A549 (cell line): ENCODE results near the gene SAMD15.

ENCODE experiments used
- BHLHE40 ChIP-seq: IDR thresholded peaks from 2 replicates; pipeline ENCODE4 v1.6.1; 2012; ENCODE audit warnings: low read depth, low read length, inconsistent platforms
- POLR2A ChIP-seq: IDR thresholded peaks from 2 replicates; pipeline ENCODE4 v1.6.1; 2012; ENCODE audit warnings: mild to moderate bottlenecking, low read length
- RCOR1 ChIP-seq: fragments of 150-350 bp; IDR thresholded peaks from 2 replicates; pipeline ENCODE4 v1.6.1; 2014; ENCODE audit warnings: antibody characterized with exemption, low read length, low read depth
- TF ChIP-seq, protein P1 (sequence below): fragments of >200 bp; sonication (Bioruptor Twin); formaldehyde crosslinking; IDR thresholded peaks from 3 replicates; pipeline ENCODE4 v1.5.1; 2016
- TF ChIP-seq, protein P2 (sequence below): fragments of >200 bp; sonication (Bioruptor Twin); formaldehyde crosslinking; IDR thresholded peaks from 3 replicates; pipeline ENCODE4 v1.6.1; 2016

DNA sequence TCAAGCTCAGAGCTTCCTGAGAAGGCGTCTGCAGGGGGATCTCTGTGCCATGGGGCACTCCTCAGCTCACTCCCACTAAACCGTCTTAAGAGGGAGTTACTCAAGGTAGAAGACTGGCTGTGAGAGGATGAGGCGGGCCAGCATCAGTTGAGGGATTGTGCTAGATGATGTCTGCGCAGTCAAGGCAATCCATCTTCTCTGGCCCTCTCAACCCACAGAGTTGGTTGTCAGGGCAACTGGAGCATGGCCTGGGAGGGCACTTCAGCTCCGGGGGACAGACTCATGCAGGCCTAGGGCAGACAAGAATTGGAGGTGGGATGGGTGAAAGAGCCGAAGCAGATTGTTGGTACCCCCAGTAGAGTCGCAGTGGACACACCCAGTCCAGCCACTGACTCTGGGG lies 47.3 kb upstream of the SAMD15 start:
- TF ChIP-seq POLR2A (no peak), BHLHE40 (no peak), RCOR1 (no peak)
- TF ChIP-seq, protein P1, sequence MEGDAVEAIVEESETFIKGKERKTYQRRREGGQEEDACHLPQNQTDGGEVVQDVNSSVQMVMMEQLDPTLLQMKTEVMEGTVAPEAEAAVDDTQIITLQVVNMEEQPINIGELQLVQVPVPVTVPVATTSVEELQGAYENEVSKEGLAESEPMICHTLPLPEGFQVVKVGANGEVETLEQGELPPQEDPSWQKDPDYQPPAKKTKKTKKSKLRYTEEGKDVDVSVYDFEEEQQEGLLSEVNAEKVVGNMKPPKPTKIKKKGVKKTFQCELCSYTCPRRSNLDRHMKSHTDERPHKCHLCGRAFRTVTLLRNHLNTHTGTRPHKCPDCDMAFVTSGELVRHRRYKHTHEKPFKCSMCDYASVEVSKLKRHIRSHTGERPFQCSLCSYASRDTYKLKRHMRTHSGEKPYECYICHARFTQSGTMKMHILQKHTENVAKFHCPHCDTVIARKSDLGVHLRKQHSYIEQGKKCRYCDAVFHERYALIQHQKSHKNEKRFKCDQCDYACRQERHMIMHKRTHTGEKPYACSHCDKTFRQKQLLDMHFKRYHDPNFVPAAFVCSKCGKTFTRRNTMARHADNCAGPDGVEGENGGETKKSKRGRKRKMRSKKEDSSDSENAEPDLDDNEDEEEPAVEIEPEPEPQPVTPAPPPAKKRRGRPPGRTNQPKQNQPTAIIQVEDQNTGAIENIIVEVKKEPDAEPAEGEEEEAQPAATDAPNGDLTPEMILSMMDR = no peak
- TF ChIP-seq, protein P2, sequence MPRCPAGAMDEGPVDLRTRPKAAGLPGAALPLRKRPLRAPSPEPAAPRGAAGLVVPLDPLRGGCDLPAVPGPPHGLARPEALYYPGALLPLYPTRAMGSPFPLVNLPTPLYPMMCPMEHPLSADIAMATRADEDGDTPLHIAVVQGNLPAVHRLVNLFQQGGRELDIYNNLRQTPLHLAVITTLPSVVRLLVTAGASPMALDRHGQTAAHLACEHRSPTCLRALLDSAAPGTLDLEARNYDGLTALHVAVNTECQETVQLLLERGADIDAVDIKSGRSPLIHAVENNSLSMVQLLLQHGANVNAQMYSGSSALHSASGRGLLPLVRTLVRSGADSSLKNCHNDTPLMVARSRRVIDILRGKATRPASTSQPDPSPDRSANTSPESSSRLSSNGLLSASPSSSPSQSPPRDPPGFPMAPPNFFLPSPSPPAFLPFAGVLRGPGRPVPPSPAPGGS = no peak
